Measurements from ENCODE around the gene TMEM220.

TMEM220 gene

GRCh38 chr17:10729334-10730193 lies at the start of gene TMEM220:
Gene TMEM220, minus strand, starts transcription at chr17:10730023. Its CDS starts 172 bp downstream, at chr17:10729851.
- peak within 1 kb of the TSS; percentile 62 for H3K4me3 ChIP-seq (ENCODE audit: insufficient read length, low read depth)
- peaks cover 2% of the 10 kb centered on the region for H3K4me1 ChIP-seq (ENCODE audit: insufficient read depth, insufficient read length)
- no peak for TF ChIP-seq SUZ12 (IDR thresholded peaks at IDR 0.05; ENCODE audit: extremely low read depth, insufficient read depth, insufficient read length)
- no peak for TF ChIP-seq ZNF274 (IDR thresholded peaks at IDR 0.05; ENCODE audit: low read depth, low read length)
- H3K36me3 ChIP-seq (ENCODE audit: insufficient read depth, insufficient read length, low read length): peaks cover 7% of the 10 kb centered on the region
- peak; percentile 57 for DNase-seq (ENCODE audit: low read depth, low spot score)
- H3K9ac ChIP-seq (ENCODE audit: insufficient read length, low read depth): peak within 1 kb of the TSS; percentile 74
- peaks cover 7% of the 10 kb centered on the region for H3K27me3 ChIP-seq (ENCODE audit: insufficient read depth, insufficient read length)
- no peaks in the 10 kb centered on the region for H3K9me3 ChIP-seq (ENCODE audit: insufficient read depth, low read length)

GRCh38 chr17:10779609-10780008 lies 49.8 kb upstream of the TMEM220 start:
- H3K27me3 ChIP-seq (ENCODE audit: insufficient read depth, insufficient read length): no peaks in the 10 kb centered on the region
- no peaks in the 10 kb centered on the region for H3K36me3 ChIP-seq (ENCODE audit: insufficient read depth, insufficient read length, low read length)
- DNase-seq (ENCODE audit: low read depth, low spot score): no peak
- H3K4me3 ChIP-seq (ENCODE audit: insufficient read length, low read depth): no peak overlapping the region
- H3K9me3 ChIP-seq (ENCODE audit: insufficient read depth, low read length): peaks cover 6% of the 10 kb centered on the region; the same call in 1 of the 2 replicates
- TF ChIP-seq SUZ12 (IDR thresholded peaks at IDR 0.05; ENCODE audit: extremely low read depth, insufficient read depth, insufficient read length) (no peak), YY1 (IDR thresholded peaks at IDR 0.05; ENCODE audit: insufficient read depth, insufficient read length) (no peak), ZNF274 (IDR thresholded peaks at IDR 0.05; ENCODE audit: low read depth, low read length) (no peak)
- H3K9ac ChIP-seq (ENCODE audit: insufficient read length, low read depth): no peak overlapping the region
- no peaks in the 10 kb centered on the region for H3K4me1 ChIP-seq (ENCODE audit: insufficient read depth, insufficient read length)

- Histone ChIP-seq H3K9ac (ENCODE audit: insufficient read length, low read depth) (no peak overlapping the region), H3K27me3 (ENCODE audit: insufficient read depth, insufficient read length) (no peaks in the 10 kb centered on the region), H3K9me3 (ENCODE audit: insufficient read depth, low read length) (peaks cover 6% of the 10 kb centered on the region; the same call in 1 of the 2 replicates), H3K36me3 (ENCODE audit: insufficient read depth, insufficient read length, low read length) (no peaks in the 10 kb centered on the region), H3K4me1 (ENCODE audit: insufficient read depth, insufficient read length) (no peaks in the 10 kb centered on the region), H3K4me3 (ENCODE audit: insufficient read length, low read depth) (no peak overlapping the region)
- TF ChIP-seq SUZ12 (IDR thresholded peaks at IDR 0.05; ENCODE audit: extremely low read depth, insufficient read depth, insufficient read length) (no peak), YY1 (IDR thresholded peaks at IDR 0.05; ENCODE audit: insufficient read depth, insufficient read length) (no peak), ZNF274 (IDR thresholded peaks at IDR 0.05; ENCODE audit: low read depth, low read length) (no peak)
- DNase-seq (ENCODE audit: low read depth, low spot score): no peak
These were observed 48.1 kb upstream of the TMEM220 start for GRCh38 chr17:10777890-10778289.

- TF ChIP-seq SUZ12 (IDR thresholded peaks at IDR 0.05; ENCODE audit: extremely low read depth, insufficient read depth, insufficient read length): no peak
- no peak for TF ChIP-seq ZNF274 (IDR thresholded peaks at IDR 0.05; ENCODE audit: low read depth, low read length)
- TF ChIP-seq YY1 (IDR thresholded peaks at IDR 0.05; ENCODE audit: insufficient read depth, insufficient read length): no peak
- H3K9ac ChIP-seq (ENCODE audit: insufficient read length, low read depth): no peak overlapping the region
- no peaks in the 10 kb centered on the region for H3K4me1 ChIP-seq (ENCODE audit: insufficient read depth, insufficient read length)
- no peak for DNase-seq (ENCODE audit: low read depth, low spot score)
- H3K27me3 ChIP-seq (ENCODE audit: insufficient read depth, insufficient read length): no peaks in the 10 kb centered on the region
- H3K36me3 ChIP-seq (ENCODE audit: insufficient read depth, insufficient read length, low read length): no peaks in the 10 kb centered on the region
- H3K4me3 ChIP-seq (ENCODE audit: insufficient read length, low read depth): no peak overlapping the region
- peaks cover 10% of the 10 kb centered on the region for H3K9me3 ChIP-seq (ENCODE audit: insufficient read depth, low read length)
These were observed 47.4 kb upstream of the TMEM220 start for GRCh38 chr17:10777131-10777807.

GRCh38 chr17:10776381-10776780 lies 46.6 kb upstream of the TMEM220 start:
- Histone ChIP-seq H3K9me3 (ENCODE audit: insufficient read depth, low read length) (peaks cover 17% of the 10 kb centered on the region), H3K9ac (ENCODE audit: insufficient read length, low read depth) (no peak overlapping the region), H3K36me3 (ENCODE audit: insufficient read depth, insufficient read length, low read length) (no peaks in the 10 kb centered on the region), H3K4me3 (ENCODE audit: insufficient read length, low read depth) (no peak overlapping the region), H3K4me1 (ENCODE audit: insufficient read depth, insufficient read length) (no peaks in the 10 kb centered on the region), H3K27me3 (ENCODE audit: insufficient read depth, insufficient read length) (no peaks in the 10 kb centered on the region)
- DNase-seq (ENCODE audit: low read depth, low spot score): no peak
- no peak for TF ChIP-seq ZNF274 (IDR thresholded peaks at IDR 0.05; ENCODE audit: low read depth, low read length)
- no peak for TF ChIP-seq SUZ12 (IDR thresholded peaks at IDR 0.05; ENCODE audit: extremely low read depth, insufficient read depth, insufficient read length)
- TF ChIP-seq YY1 (IDR thresholded peaks at IDR 0.05; ENCODE audit: insufficient read depth, insufficient read length): no peak

GRCh38 chr17:10775740-10776356 lies 46.0 kb upstream of the TMEM220 start:
- peaks cover 17% of the 10 kb centered on the region for H3K9me3 ChIP-seq (ENCODE audit: insufficient read depth, low read length)
- TF ChIP-seq ZNF274 (IDR thresholded peaks at IDR 0.05; ENCODE audit: low read depth, low read length) (no peak), YY1 (IDR thresholded peaks at IDR 0.05; ENCODE audit: insufficient read depth, insufficient read length) (no peak), SUZ12 (IDR thresholded peaks at IDR 0.05; ENCODE audit: extremely low read depth, insufficient read depth, insufficient read length) (no peak)
- DNase-seq (ENCODE audit: low read depth, low spot score): no peak
- no peaks in the 10 kb centered on the region for H3K27me3 ChIP-seq (ENCODE audit: insufficient read depth, insufficient read length)
- H3K36me3 ChIP-seq (ENCODE audit: insufficient read depth, insufficient read length, low read length): no peaks in the 10 kb centered on the region
- H3K9ac ChIP-seq (ENCODE audit: insufficient read length, low read depth): no peak overlapping the region
- no peak overlapping the region for H3K4me3 ChIP-seq (ENCODE audit: insufficient read length, low read depth)
- H3K4me1 ChIP-seq (ENCODE audit: insufficient read depth, insufficient read length): no peaks in the 10 kb centered on the region

GRCh38 chr17:10775058-10775457 lies 45.2 kb upstream of the TMEM220 start:
- Histone ChIP-seq H3K27me3 (ENCODE audit: insufficient read depth, insufficient read length) (no peaks in the 10 kb centered on the region), H3K4me1 (ENCODE audit: insufficient read depth, insufficient read length) (no peaks in the 10 kb centered on the region), H3K36me3 (ENCODE audit: insufficient read depth, insufficient read length, low read length) (no peaks in the 10 kb centered on the region), H3K9ac (ENCODE audit: insufficient read length, low read depth) (no peak overlapping the region), H3K4me3 (ENCODE audit: insufficient read length, low read depth) (no peak overlapping the region), H3K9me3 (ENCODE audit: insufficient read depth, low read length) (peaks cover 17% of the 10 kb centered on the region)
- TF ChIP-seq SUZ12 (IDR thresholded peaks at IDR 0.05; ENCODE audit: extremely low read depth, insufficient read depth, insufficient read length): no peak
- no peak for TF ChIP-seq ZNF274 (IDR thresholded peaks at IDR 0.05; ENCODE audit: low read depth, low read length)
- no peak for TF ChIP-seq YY1 (IDR thresholded peaks at IDR 0.05; ENCODE audit: insufficient read depth, insufficient read length)
- DNase-seq (ENCODE audit: low read depth, low spot score): no peak

Measured in NT2/D1 (cell line).